ENCODE data around the gene CACNA1A.
"Not testable (repeated sequence)": the region's sequence is repeated elsewhere in the genome, so short reads cannot be mapped to it uniquely, and the experiment has no call there.

CACNA1A gene

GRCh38 chr19:13492128-13492527 lies 14.2 kb downstream of the CACNA1A start:
- FAIRE-seq, result no peak

GRCh38 chr19:13487985-13488384 lies 18.3 kb downstream of the CACNA1A start:
- no peak for FAIRE-seq

GRCh38 chr19:13484166-13484565 lies 22.1 kb downstream of the CACNA1A start:
- no peak for FAIRE-seq

GRCh38 chr19:13483215-13483614 lies 23.1 kb downstream of the CACNA1A start:
- no peak for FAIRE-seq

- no peak for FAIRE-seq
Measured at GRCh38 chr19:13478576-13478975, 27.7 kb downstream of the CACNA1A start.

GRCh38 chr19:13476071-13476470 lies 30.2 kb downstream of the CACNA1A start:
- no peak for FAIRE-seq

GRCh38 chr19:13475044-13475443 lies 31.2 kb downstream of the CACNA1A start:
- no peak for FAIRE-seq

- FAIRE-seq, result no peak
Measured at GRCh38 chr19:13466697-13467096, 39.6 kb downstream of the CACNA1A start.

- FAIRE-seq, result no peak
Measured at GRCh38 chr19:13463296-13463695, 43.0 kb downstream of the CACNA1A start.

- FAIRE-seq, result no peak
Measured at GRCh38 chr19:13461536-13461935, 44.7 kb downstream of the CACNA1A start.

- FAIRE-seq, result no peak
Measured at GRCh38 chr19:13460045-13460444, 46.2 kb downstream of the CACNA1A start.

- no peak for FAIRE-seq
Measured at GRCh38 chr19:13459351-13459750, 46.9 kb downstream of the CACNA1A start.

GRCh38 chr19:13451434-13451995 lies 54.8 kb downstream of the CACNA1A start:
- FAIRE-seq, result no peak

- no peak for FAIRE-seq
Measured at GRCh38 chr19:13447978-13448377, 58.3 kb downstream of the CACNA1A start.

GRCh38 chr19:13441810-13442512 lies 64.3 kb downstream of the CACNA1A start:
- no peak for FAIRE-seq

- FAIRE-seq, result no peak
Measured at GRCh38 chr19:13437919-13438618, 68.2 kb downstream of the CACNA1A start.

GRCh38 chr19:13436352-13436751 lies 69.9 kb downstream of the CACNA1A start:
- FAIRE-seq, result no peak

- FAIRE-seq, result no peak
Measured at GRCh38 chr19:13430790-13431582, 75.3 kb downstream of the CACNA1A start.

GRCh38 chr19:13429563-13429962 lies 76.7 kb downstream of the CACNA1A start:
- no peak for FAIRE-seq

- FAIRE-seq, result no peak
Measured at GRCh38 chr19:13428352-13428751, 77.9 kb downstream of the CACNA1A start.

- FAIRE-seq, result no peak
Measured at GRCh38 chr19:13427273-13428051, 78.8 kb downstream of the CACNA1A start.

GRCh38 chr19:13425875-13426274 lies 80.4 kb downstream of the CACNA1A start:
- not testable (repeated sequence) for FAIRE-seq

GRCh38 chr19:13425151-13425550 lies 81.1 kb downstream of the CACNA1A start:
- FAIRE-seq, result no peak

Data from G401.6 (cell line).